Neural progenitor cell (in vitro differentiated cells): Measurements from ENCODE around the gene LSMEM2.

ENCODE experiments used
- CTCF ChIP-seq: fragments of 200-600 bp; sonication (generic); IDR thresholded peaks from 2 replicates; pipeline ENCODE4 v1.5.1; 2017; ENCODE audit warnings: antibody characterized with exemption, mild to moderate bottlenecking
- EZH2 ChIP-seq: fragments of 200-600 bp; sonication (generic); IDR thresholded peaks from 2 replicates; pipeline ENCODE4 v1.6.1; 2017; ENCODE audit warnings: antibody characterized with exemption, mild to moderate bottlenecking, moderate library complexity

- no peak for TF ChIP-seq CTCF
- no peak for TF ChIP-seq EZH2
Observed at GRCh38 chr3:50289130-50289529, 10.2 kb downstream of the LSMEM2 start.
